Esophagus muscularis mucosa (tissue), 3 donors: ENCODE data around the gene AGO4.

ENCODE experiments used
- CTCF ChIP-seq, 3 experiments: fragments of 200-600 bp in 2 of 3; fragments of 450-650 bp in 1 of 3; sonication (generic) in 2 of 3; IDR thresholded peaks; one replicate each; pipeline ENCODE4 v1.5.1; 2017 to 2019; ENCODE audit warnings: antibody characterized with exemption in 3 of 3, mild to moderate bottlenecking in 2 of 3, moderate library complexity in 1 of 3
- EP300 ChIP-seq: sonication (generic); formaldehyde crosslinking; IDR thresholded peaks from one replicate; pipeline ENCODE4 v1.6.1; 2017; ENCODE audit warnings: antibody characterized with exemption

- TF ChIP-seq CTCF (IDR thresholded peaks at IDR 0.05) (no peak), EP300 (no peak)
These were observed 10.4 kb upstream of the AGO4 start for GRCh38 chr1:35797380-35797779.
